Parathyroid adenoma (tissue), 2 donors: Measurements from ENCODE around the gene CD244.

ENCODE experiments used
- H2AFZ ChIP-seq: fragments of 300-600 bp; sonication (generic); one replicate; pipeline ENCODE4 v1.7.0; 2017; ENCODE audit warnings: antibody characterized with exemption, mild to moderate bottlenecking
- H3K27ac ChIP-seq: fragments of 300-600 bp; sonication (generic); one replicate; pipeline ENCODE4 v1.7.0; 2017
- H3K27me3 ChIP-seq: fragments of 300-600 bp; sonication (generic); one replicate; pipeline ENCODE4 v1.7.0; 2017; ENCODE audit warnings: low read length; ENCODE audit not compliant: control insufficient read depth, insufficient read depth
- H3K36me3 ChIP-seq: fragments of 300-600 bp; sonication (generic); one replicate; pipeline ENCODE4 v1.7.0; 2017; ENCODE audit warnings: low read length; ENCODE audit not compliant: control insufficient read depth, insufficient read depth
- H3K4me1 ChIP-seq: fragments of 300-600 bp; sonication (generic); one replicate; pipeline ENCODE4 v1.7.0; 2017; ENCODE audit warnings: control low read depth
- H3K4me2 ChIP-seq: fragments of 300-600 bp; sonication (generic); one replicate; pipeline ENCODE4 v1.7.0; 2017; ENCODE audit warnings: low read length
- H3K4me3 ChIP-seq: fragments of 300-600 bp; sonication (generic); one replicate; pipeline ENCODE4 v1.7.0; 2017; ENCODE audit warnings: low read depth, low read length
- H3K79me2 ChIP-seq: fragments of 300-600 bp; sonication (generic); one replicate; pipeline ENCODE4 v1.7.0; 2017; ENCODE audit warnings: control low read depth
- H3K9ac ChIP-seq: fragments of 300-600 bp; sonication (generic); one replicate; pipeline ENCODE4 v1.7.0; 2017; ENCODE audit warnings: mild to moderate bottlenecking
- H3K9me3 ChIP-seq: fragments of 300-600 bp; sonication (generic); one replicate; pipeline ENCODE4 v1.7.0; 2017; ENCODE audit warnings: low read length; ENCODE audit not compliant: control insufficient read depth
- CTCF ChIP-seq: fragments of 300-600 bp; sonication (generic); IDR thresholded peaks from one replicate; pipeline ENCODE4 v1.7.0; 2017; ENCODE audit warnings: antibody characterized with exemption, mild to moderate bottlenecking
- donor health status: primary hyperparathyroidism.

Gene CD244

GRCh38 chr1:160814856-160815255, 47.8 kb downstream of the CD244 start:
- TF ChIP-seq CTCF = no peak
- no peak overlapping the region for H2AFZ ChIP-seq
- H3K9me3 ChIP-seq = no peaks in the 10 kb centered on the region
- no peak overlapping the region for H3K9ac ChIP-seq
- H3K36me3 ChIP-seq = no peaks in the 10 kb centered on the region
- no peaks in the 10 kb centered on the region for H3K79me2 ChIP-seq
- no peaks in the 10 kb centered on the region for H3K4me1 ChIP-seq
- no peaks in the 10 kb centered on the region for H3K27me3 ChIP-seq
- H3K4me2 ChIP-seq = no peak overlapping the region
- no peak overlapping the region for H3K27ac ChIP-seq
- no peak overlapping the region for H3K4me3 ChIP-seq

DNA sequence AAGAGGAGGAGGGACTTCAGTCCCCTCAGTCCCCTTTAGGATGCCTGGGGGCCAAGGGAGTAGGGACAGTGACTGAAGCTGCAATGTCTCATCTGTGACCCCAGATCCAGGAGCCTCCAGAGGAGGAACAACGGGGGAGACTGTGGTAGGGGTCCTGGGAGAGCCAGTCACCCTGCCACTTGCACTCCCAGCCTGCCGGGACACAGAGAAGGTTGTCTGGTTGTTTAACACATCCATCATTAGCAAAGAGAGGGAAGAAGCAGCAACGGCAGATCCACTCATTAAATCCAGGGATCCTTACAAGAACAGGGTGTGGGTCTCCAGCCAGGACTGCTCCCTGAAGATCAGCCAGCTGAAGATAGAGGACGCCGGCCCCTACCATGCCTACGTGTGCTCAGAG, 48.4 kb downstream of the CD244 start:
- Histone ChIP-seq H3K27ac (no peak overlapping the region), H3K9ac (no peak overlapping the region), H3K4me1 (no peaks in the 10 kb centered on the region), H3K4me2 (no peak overlapping the region), H3K79me2 (no peaks in the 10 kb centered on the region), H2AFZ (no peak overlapping the region), H3K9me3 (no peaks in the 10 kb centered on the region), H3K36me3 (no peaks in the 10 kb centered on the region), H3K27me3 (no peaks in the 10 kb centered on the region), H3K4me3 (no peak overlapping the region)
- TF ChIP-seq CTCF = no peak

- no peaks in the 10 kb centered on the region for H3K9me3 ChIP-seq
- H3K4me3 ChIP-seq = no peak overlapping the region
- H3K36me3 ChIP-seq = no peaks in the 10 kb centered on the region
- no peak overlapping the region for H2AFZ ChIP-seq
- no peak for TF ChIP-seq CTCF
- no peaks in the 10 kb centered on the region for H3K79me2 ChIP-seq
- H3K27ac ChIP-seq = no peak overlapping the region
- no peaks in the 10 kb centered on the region for H3K4me1 ChIP-seq
- H3K9ac ChIP-seq = no peak overlapping the region
- no peaks in the 10 kb centered on the region for H3K27me3 ChIP-seq
- no peak overlapping the region for H3K4me2 ChIP-seq
Observed at GRCh38 chr1:160813215-160813614, 49.5 kb downstream of the CD244 start.

DNA sequence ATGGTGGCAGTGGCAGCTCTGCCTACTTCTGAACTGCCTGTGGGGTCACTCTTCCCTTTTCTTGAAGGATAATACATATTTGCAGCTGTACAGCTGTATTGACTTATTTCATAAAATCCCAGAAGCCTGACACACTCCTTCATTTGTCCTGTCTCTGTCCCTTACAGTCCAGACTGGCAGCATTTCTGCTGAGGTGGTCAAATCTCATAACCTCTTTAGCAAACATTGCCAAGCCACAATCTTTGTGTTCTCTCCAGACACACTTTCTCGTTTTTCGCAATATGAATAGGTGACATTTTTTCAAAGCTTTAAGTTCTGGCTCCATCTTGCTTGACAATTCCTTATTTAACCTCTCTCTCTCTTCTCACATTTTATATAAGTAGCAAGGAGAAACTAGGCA, 51.5 kb downstream of the CD244 start:
- Histone ChIP-seq H3K36me3 (no peaks in the 10 kb centered on the region), H3K4me1 (no peaks in the 10 kb centered on the region), H3K9ac (no peak overlapping the region), H2AFZ (no peak overlapping the region), H3K27ac (no peak overlapping the region), H3K79me2 (no peaks in the 10 kb centered on the region), H3K9me3 (no peaks in the 10 kb centered on the region), H3K27me3 (no peaks in the 10 kb centered on the region), H3K4me2 (no peak overlapping the region), H3K4me3 (no peak overlapping the region)
- no peak for TF ChIP-seq CTCF

DNA sequence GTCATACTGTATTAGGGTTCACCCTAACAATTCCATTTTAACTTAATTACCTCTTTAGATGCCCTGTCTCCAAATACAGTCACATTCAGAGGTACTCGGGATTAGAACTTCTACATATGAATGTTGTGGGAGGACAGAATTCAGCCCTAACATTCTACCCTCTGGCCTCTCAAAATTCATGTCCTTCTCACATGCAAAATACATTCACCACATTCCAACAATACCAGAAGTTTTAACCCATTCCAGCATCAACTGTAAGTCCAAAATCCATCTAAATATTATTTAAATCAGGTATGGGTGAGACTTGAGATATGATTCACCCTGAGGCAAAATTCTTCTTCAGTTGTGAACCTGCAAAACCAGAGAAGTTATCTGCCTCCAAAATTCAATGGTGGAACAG, 52.2 kb downstream of the CD244 start:
- H3K79me2 ChIP-seq = no peaks in the 10 kb centered on the region
- H3K4me1 ChIP-seq = no peaks in the 10 kb centered on the region
- H3K4me2 ChIP-seq = no peak overlapping the region
- no peak for TF ChIP-seq CTCF
- H3K9ac ChIP-seq = no peak overlapping the region
- H3K27ac ChIP-seq = no peak overlapping the region
- H3K36me3 ChIP-seq = no peaks in the 10 kb centered on the region
- no peaks in the 10 kb centered on the region for H3K27me3 ChIP-seq
- H2AFZ ChIP-seq = no peak overlapping the region
- H3K4me3 ChIP-seq = no peak overlapping the region
- H3K9me3 ChIP-seq = no peaks in the 10 kb centered on the region
